OCI-LY1 (cell line): Measurements from ENCODE around the gene BABAM2.
"Not testable (repeated sequence)": the region's sequence is repeated elsewhere in the genome, so short reads cannot be mapped to it uniquely, and the experiment has no call there.

ENCODE experiments used
- CTCF ChIP-seq: fragments of 200-600 bp; sonication (generic), shearing (Covaris generic); IDR thresholded peaks from 2 replicates; pipeline ENCODE4 v1.5.1; 2017; ENCODE audit warnings: mild to moderate bottlenecking, antibody characterized with exemption, low read length, moderate library complexity, mixed read lengths
- EZH2 ChIP-seq: fragments of 200-600 bp; sonication (generic), shearing (Covaris generic); IDR thresholded peaks from 2 replicates; pipeline ENCODE4 v1.8.0; 2017; ENCODE audit warnings: borderline replicate concordance, mixed run types, mild to moderate bottlenecking, antibody characterized with exemption, low read length, moderate library complexity, mixed read lengths

- not testable (repeated sequence) for TF ChIP-seq CTCF, EZH2
Observed at GRCh38 chr2:28335265-28335664, 444.7 kb downstream of the BABAM2 start.
